A549 (cell line): ENCODE measurements around the gene HNRNPLL.

Source experiments
- BHLHE40 ChIP-seq: IDR thresholded peaks from 2 replicates; pipeline ENCODE4 v1.6.1; 2012; ENCODE audit warnings: low read depth, low read length, inconsistent platforms
- CEBPB ChIP-seq, 2 experiments: fragments of >200 bp in 1 of 2; sonication (Bioruptor Twin) in 1 of 2; formaldehyde crosslinking in 1 of 2; IDR thresholded peaks; 2 replicates each; pipeline ENCODE4 v1.6.1; 2012 to 2016
- CHD2 ChIP-seq: fragments of 150-350 bp; IDR thresholded peaks from 2 replicates; pipeline ENCODE4 v1.6.1; 2014; ENCODE audit warnings: low read length; ENCODE audit not compliant: partially characterized antibody
- CTCF ChIP-seq: fragments of >200 bp; sonication (Bioruptor Twin); formaldehyde crosslinking; IDR thresholded peaks from 3 replicates; pipeline ENCODE4 v1.5.1; 2016
- HDAC2 ChIP-seq: fragments of 200-600 bp; sonication (generic); IDR thresholded peaks from 2 replicates; pipeline ENCODE4 v1.6.1; 2016
- MAX ChIP-seq: IDR thresholded peaks from 2 replicates; pipeline ENCODE4 v1.6.1; 2012
- NFE2L2 ChIP-seq: fragments of 150-350 bp; conservative IDR thresholded peaks from 2 replicates; pipeline ENCODE4 v1.6.1; 2014; ENCODE audit warnings: low read length
- PHF8 ChIP-seq: fragments of 200-600 bp; sonication (generic); IDR thresholded peaks from 2 replicates; pipeline ENCODE4 v1.6.1; 2016; ENCODE audit warnings: low read depth, mild to moderate bottlenecking, antibody characterized with exemption, moderate library complexity, borderline replicate concordance
- POLR2A ChIP-seq: IDR thresholded peaks from 2 replicates; pipeline ENCODE4 v1.6.1; 2012; ENCODE audit warnings: mild to moderate bottlenecking, low read length
- TP53 ChIP-seq: fragments of 250-450 bp; sonication (Bioruptor Pico); IDR thresholded peaks from 2 replicates; pipeline ENCODE4 v1.5.0; 2021; ENCODE audit warnings: mild to moderate bottlenecking, moderate library complexity
- USF2 ChIP-seq: fragments of 450-650 bp; IDR thresholded peaks from 2 replicates; pipeline ENCODE4 v1.6.1; 2014; ENCODE audit warnings: antibody characterized with exemption
- ZC3H11A ChIP-seq: fragments of 450-650 bp; IDR thresholded peaks from 2 replicates; pipeline ENCODE4 v1.6.1; 2014; ENCODE audit warnings: antibody characterized with exemption, mild to moderate bottlenecking

GRCh38 chr2:38551171-38551570 is 51.6 kb downstream of the HNRNPLL start:
- TF ChIP-seq CTCF (no peak), BHLHE40 (no peak), HDAC2 (no peak), NFE2L2 (no peak), POLR2A (no peak), USF2 (no peak), CHD2 (no peak), MAX (no peak), ZC3H11A (no peak), CEBPB (IDR thresholded peaks at IDR 0.05) (no peak), TP53 (CRISPR knock-in tag) (no peak), PHF8 (no peak)
